Measurements from ENCODE around the gene OR2D3. TPM values are rescaled to one million over a fixed set of nuclear protein-coding genes. Genes with fewer than 3 reads are reported as not detected.

Gene OR2D3
- total and polyA plus RNA-seq, 8 donors: not detected

DNA sequence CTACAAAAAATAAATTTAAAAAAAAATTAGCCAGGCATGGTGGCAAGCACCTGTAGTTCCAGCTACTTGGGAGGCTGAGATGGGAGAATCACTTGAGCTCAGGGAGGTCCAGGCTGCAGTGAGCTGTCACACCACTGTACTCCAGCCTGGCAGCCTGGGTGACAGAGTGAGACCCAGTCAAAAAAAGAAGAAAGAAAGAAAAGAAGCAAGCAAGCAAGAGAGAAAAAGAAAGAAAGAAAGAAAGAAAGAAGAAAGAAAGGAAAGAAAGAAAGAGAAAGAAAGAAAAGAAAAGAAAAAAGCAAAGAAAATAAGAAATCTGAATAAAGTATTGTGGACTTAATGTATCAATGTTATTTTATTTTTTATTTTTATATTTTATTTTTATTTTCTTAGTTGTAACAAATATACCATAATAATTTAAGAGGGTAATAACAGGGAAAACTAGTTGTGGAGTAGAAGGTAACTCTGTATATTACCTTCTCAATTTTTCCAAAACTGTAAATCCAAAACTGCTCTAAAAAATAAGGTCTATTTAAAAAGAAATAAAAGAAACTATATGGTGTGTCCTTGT lies 4.3 kb downstream of the OR2D3 start:
- Histone ChIP-seq H3K27me3 (peaks cover 0 to 22% (median 7%) of the 10 kb centered on the region in 3 donors), H3K4me3 (no peak overlapping the region), H3K36me3 (no peaks in the 10 kb centered on the region), H3K27ac (no peak overlapping the region), H3K9me3 (no peaks in the 10 kb centered on the region), H3K4me1 (peaks cover 0 to 17% (median 14%) of the 10 kb centered on the region in 4 donors)
- TF ChIP-seq, protein P1, sequence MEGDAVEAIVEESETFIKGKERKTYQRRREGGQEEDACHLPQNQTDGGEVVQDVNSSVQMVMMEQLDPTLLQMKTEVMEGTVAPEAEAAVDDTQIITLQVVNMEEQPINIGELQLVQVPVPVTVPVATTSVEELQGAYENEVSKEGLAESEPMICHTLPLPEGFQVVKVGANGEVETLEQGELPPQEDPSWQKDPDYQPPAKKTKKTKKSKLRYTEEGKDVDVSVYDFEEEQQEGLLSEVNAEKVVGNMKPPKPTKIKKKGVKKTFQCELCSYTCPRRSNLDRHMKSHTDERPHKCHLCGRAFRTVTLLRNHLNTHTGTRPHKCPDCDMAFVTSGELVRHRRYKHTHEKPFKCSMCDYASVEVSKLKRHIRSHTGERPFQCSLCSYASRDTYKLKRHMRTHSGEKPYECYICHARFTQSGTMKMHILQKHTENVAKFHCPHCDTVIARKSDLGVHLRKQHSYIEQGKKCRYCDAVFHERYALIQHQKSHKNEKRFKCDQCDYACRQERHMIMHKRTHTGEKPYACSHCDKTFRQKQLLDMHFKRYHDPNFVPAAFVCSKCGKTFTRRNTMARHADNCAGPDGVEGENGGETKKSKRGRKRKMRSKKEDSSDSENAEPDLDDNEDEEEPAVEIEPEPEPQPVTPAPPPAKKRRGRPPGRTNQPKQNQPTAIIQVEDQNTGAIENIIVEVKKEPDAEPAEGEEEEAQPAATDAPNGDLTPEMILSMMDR (IDR thresholded peaks at IDR 0.05): no peak
- TF ChIP-seq EP300 (IDR thresholded peaks at IDR 0.05) (no peak), POLR2AphosphoS5 (IDR thresholded peaks at IDR 0.05) (no peak), POLR2A (IDR thresholded peaks at IDR 0.05) (no peak)
- no peak for DNase-seq
- intact Hi-C loops (cut with DNase I; ENCODE audit: low total_unique reads): no loop called here

DNA sequence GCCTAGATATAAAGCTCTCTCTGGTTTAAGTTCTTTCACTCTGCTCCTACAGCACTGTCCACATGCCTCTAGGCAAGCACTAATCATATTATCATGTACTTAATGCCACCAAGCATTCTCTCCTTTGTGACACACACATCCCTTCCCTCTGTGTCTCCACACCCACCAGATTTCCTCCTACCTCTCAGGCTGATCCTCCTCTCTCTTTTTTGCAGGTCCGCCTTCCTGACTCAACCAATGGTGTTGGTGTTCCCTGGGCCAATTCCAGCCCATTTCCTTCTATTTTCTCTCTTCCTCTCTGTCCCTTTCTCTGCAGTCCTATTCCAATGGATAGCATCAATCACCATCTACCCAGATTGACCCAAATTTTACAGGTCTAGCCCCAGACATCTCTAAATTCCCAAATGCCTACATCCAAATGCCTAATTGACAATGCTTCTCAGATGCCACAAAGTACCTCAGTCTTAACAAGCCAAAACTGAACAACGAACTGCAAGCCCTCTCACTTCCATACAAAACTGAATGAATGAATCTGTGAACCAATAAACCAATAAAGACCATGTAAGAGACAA lies 4.9 kb downstream of the OR2D3 start:
- intact Hi-C loops (cut with DNase I; ENCODE audit: low total_unique reads): no loop called here
- peak in 1 of 2 donors; percentile 12 for DNase-seq
- peaks cover 0 to 22% (median 7%) of the 10 kb centered on the region in 3 donors for H3K27me3 ChIP-seq
- H3K27ac ChIP-seq: peak overlapping the region in 3 of 5 donors; percentile 53 to 70 (median 62)
- H3K36me3 ChIP-seq: no peaks in the 10 kb centered on the region
- TF ChIP-seq, protein P1 (IDR thresholded peaks at IDR 0.05): no peak
- TF ChIP-seq POLR2AphosphoS5 (IDR thresholded peaks at IDR 0.05) (no peak), POLR2A (IDR thresholded peaks at IDR 0.05) (no peak), EP300 (IDR thresholded peaks at IDR 0.05) (no peak)
- H3K9me3 ChIP-seq: no peaks in the 10 kb centered on the region
- peak overlapping the region; percentile 55 to 72 (median 61) for H3K4me3 ChIP-seq
- peaks cover 0 to 17% (median 14%) of the 10 kb centered on the region in 4 donors for H3K4me1 ChIP-seq
- 62 to 74% (median 68%) methylated on average over 2 of the region's 2 CpGs for WGBS, 5 donors

DNA sequence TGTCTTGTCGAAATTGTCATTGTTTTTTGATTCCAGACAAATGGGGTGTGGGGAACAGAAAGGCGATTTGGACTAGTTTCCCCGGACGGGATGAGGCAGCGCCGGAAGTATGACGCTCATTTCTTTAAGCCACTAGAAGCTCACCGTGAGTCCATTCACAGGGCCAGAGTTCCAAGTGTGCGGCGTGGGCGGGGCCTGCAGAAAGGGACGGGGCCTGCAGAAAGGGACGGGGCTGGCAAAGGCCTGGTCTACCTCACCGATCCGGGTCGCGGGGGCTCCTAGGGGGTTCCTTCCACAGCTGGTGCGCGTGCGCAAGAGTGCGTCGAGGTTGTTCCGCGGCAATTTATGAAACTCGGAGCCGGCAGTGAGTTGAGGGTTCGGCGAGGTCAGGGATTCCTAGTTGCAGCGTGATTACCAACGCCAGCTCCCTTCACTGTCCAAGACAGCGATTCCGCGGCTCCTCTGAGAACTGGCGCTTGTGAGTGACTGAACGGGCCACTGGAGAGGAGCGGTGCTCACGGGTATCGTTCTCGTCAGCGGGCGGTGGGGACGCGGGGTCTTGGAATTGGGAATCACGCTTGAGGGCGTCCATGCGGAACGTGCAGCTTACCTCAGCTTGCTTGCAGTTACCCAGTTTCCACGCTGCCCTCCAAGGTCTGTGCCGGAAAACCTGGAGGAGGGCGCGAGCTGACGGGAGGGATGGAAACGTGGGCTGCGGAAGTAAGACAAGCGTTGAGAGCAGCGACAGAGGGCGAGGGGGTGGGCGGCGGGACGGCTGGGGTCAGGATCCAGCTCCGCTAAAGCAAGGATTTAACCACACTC lies 5.6 kb downstream of the OR2D3 start, which contains the start of gene ZNF215:
ZNF215 (plus strand) TSS at position 219 of the 822 bp plus-strand sequence. CDS start 5,847 bp downstream, outside the sequence.
- peak within 1 kb of the TSS in 4 of 5 donors; percentile 27 to 70 (median 58) for H3K27ac ChIP-seq
- peaks cover 0 to 17% (median 14%) of the 10 kb centered on the region in 4 donors for H3K4me1 ChIP-seq
- H3K4me3 ChIP-seq: peak within 1 kb of the TSS; percentile 55 to 72 (median 61)
- DNase-seq: peak; percentile 56 to 85
- H3K36me3 ChIP-seq: no peaks in the 10 kb centered on the region
- 1 to 4% (median 2%) methylated on average over 28 to 61 of the region's 61 CpGs for WGBS, 5 donors
- H3K27me3 ChIP-seq: peaks cover 0 to 29% (median 7%) of the 10 kb centered on the region in 3 donors
- no peaks in the 10 kb centered on the region for H3K9me3 ChIP-seq
- intact Hi-C loops (cut with DNase I; ENCODE audit: low total_unique reads): no loop called here
- no peak for TF ChIP-seq POLR2A (IDR thresholded peaks at IDR 0.05)

DNA sequence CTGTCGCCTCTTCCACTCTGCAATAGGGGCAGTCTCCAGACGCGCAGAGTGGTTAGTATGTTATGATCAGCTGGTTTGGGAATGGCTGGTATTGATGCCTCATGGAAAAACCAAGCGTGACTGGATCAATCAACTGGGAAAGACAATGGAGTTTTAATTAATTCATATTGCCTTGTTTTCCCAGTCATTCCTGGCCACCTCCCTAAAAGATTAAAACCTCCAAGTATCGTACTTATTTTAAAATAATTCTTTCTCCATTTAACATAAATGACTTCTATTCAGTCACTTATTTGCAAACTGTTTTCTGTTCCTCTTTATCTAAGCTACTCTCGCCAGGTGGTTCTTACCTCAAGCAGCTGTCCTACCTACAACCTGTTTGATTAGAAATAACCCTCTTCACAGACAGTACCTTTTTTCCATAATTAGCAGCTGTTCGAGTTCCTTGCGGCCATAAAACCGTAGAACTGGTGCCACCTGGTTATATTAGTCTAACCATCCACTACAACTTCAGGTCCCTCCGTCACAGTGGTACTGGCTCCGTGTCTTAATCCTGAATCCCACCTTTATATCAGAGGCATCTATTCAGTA lies 6.3 kb downstream of the OR2D3 start:
- 11 to 18% (median 14%) methylated on average over 11 of the region's 11 CpGs for WGBS, 5 donors
- H3K27me3 ChIP-seq: peaks cover 0 to 29% (median 7%) of the 10 kb centered on the region in 3 donors
- peak overlapping the region in 4 of 5 donors; percentile 27 to 70 (median 58) for H3K27ac ChIP-seq
- H3K4me1 ChIP-seq: peaks cover 0 to 17% (median 14%) of the 10 kb centered on the region in 4 donors
- no peaks in the 10 kb centered on the region for H3K9me3 ChIP-seq
- no peaks in the 10 kb centered on the region for H3K36me3 ChIP-seq
- peak overlapping the region; percentile 55 to 72 (median 61) for H3K4me3 ChIP-seq
- intact Hi-C loops (cut with DNase I; ENCODE audit: low total_unique reads): no loop called here
- peak in 1 of 2 donors; percentile 6 for DNase-seq
- TF ChIP-seq POLR2A (IDR thresholded peaks at IDR 0.05) (no peak), POLR2AphosphoS5 (IDR thresholded peaks at IDR 0.05) (no peak), EP300 (IDR thresholded peaks at IDR 0.05) (no peak)
- TF ChIP-seq, protein P1 (IDR thresholded peaks at IDR 0.05): no peak
